Astrocyte (in vitro differentiated cells and primary cell): ENCODE measurements around the gene RANGRF. TPM values are rescaled to one million over a fixed set of nuclear protein-coding genes. Genes with fewer than 3 reads are reported as not detected.

Experiments
- DNase-seq: peaks from one replicate; pipeline ENCODE4 v3.0.0-alpha.2; 2010; ENCODE audit warnings: low read depth
- FAIRE-seq: peaks from 2 replicates; lab custom pipeline; 2011; peaks lifted over from hg19 to GRCh38; lab: Jason Lieb, UNC
- H2AFZ ChIP-seq: 2 replicates; pipeline ENCODE4 v1.6.0; 2012; ENCODE audit warnings: low read depth, low read length, inconsistent platforms
- H3K27ac ChIP-seq: 2 replicates; pipeline ENCODE4 v1.5.1; 2011; ENCODE audit warnings: low read depth, low read length, inconsistent platforms
- H3K27me3 ChIP-seq: 2 replicates; pipeline ENCODE4 v1.6.0; 2011; ENCODE audit warnings: low read length, inconsistent platforms; ENCODE audit not compliant: insufficient read depth
- H3K36me3 ChIP-seq: 2 replicates; pipeline ENCODE4 v1.5.1; 2011; ENCODE audit warnings: low read length, inconsistent platforms; ENCODE audit not compliant: insufficient read depth
- H3K4me1 ChIP-seq: 2 replicates; pipeline ENCODE4 v1.5.1; 2011; ENCODE audit warnings: low read length, inconsistent platforms; ENCODE audit not compliant: insufficient read depth
- H3K4me2 ChIP-seq: 2 replicates; pipeline ENCODE4 v1.6.0; 2012; ENCODE audit warnings: low read length, inconsistent platforms
- H3K4me3 ChIP-seq: 2 replicates; pipeline ENCODE4 v1.5.1; 2011; ENCODE audit warnings: low read depth, mild to moderate bottlenecking, low read length, inconsistent platforms; ENCODE audit not compliant: insufficient read depth
- H3K79me2 ChIP-seq: 2 replicates; pipeline ENCODE4 v1.6.0; 2012; ENCODE audit warnings: mild to moderate bottlenecking, low read length, inconsistent platforms; ENCODE audit not compliant: insufficient read depth
- H3K9ac ChIP-seq: 2 replicates; pipeline ENCODE4 v1.6.0; 2012; ENCODE audit warnings: mild to moderate bottlenecking, low read length, inconsistent platforms
- H3K9me3 ChIP-seq: 2 replicates; pipeline ENCODE4 v1.5.1; 2012; ENCODE audit warnings: low read depth, mild to moderate bottlenecking, low read length, inconsistent platforms; ENCODE audit not compliant: insufficient read depth
- H4K20me1 ChIP-seq: 2 replicates; pipeline ENCODE4 v1.6.0; 2012; ENCODE audit warnings: low read length, inconsistent platforms; ENCODE audit not compliant: insufficient read depth
- H3K27ac Mint-ChIP-seq: one replicate; pipeline ENCODE4 v1.8.0; 2021; ENCODE audit warnings: mild to moderate bottlenecking, mixed read lengths; ENCODE audit not compliant: unreplicated experiment
- H3K27me3 Mint-ChIP-seq: one replicate; pipeline ENCODE4 v1.8.0; 2021; ENCODE audit warnings: low read depth, mixed read lengths; ENCODE audit not compliant: unreplicated experiment
- H3K36me3 Mint-ChIP-seq: one replicate; pipeline ENCODE4 v1.8.0; 2021; ENCODE audit warnings: low read depth, mixed read lengths; ENCODE audit not compliant: unreplicated experiment
- H3K4me1 Mint-ChIP-seq: one replicate; pipeline ENCODE4 v1.8.0; 2021; ENCODE audit warnings: low read depth, mixed read lengths; ENCODE audit not compliant: unreplicated experiment
- H3K4me3 Mint-ChIP-seq: one replicate; pipeline ENCODE4 v1.8.0; 2021; ENCODE audit warnings: mild to moderate bottlenecking, moderate library complexity, mixed read lengths; ENCODE audit not compliant: unreplicated experiment
- H3K9me3 Mint-ChIP-seq: one replicate; pipeline ENCODE4 v1.8.0; 2021; ENCODE audit warnings: mild to moderate bottlenecking, mixed read lengths; ENCODE audit not compliant: unreplicated experiment
- CTCF ChIP-seq: IDR thresholded peaks from 2 replicates; pipeline ENCODE4 v1.5.1; 2011; ENCODE audit warnings: low read depth, mild to moderate bottlenecking, inconsistent platforms, low read length, moderate library complexity; ENCODE audit not compliant: insufficient read depth
- EZH2 ChIP-seq: IDR thresholded peaks from 2 replicates; pipeline ENCODE4 v1.6.1; 2012; ENCODE audit warnings: mild to moderate bottlenecking, low read length, inconsistent platforms; ENCODE audit not compliant: insufficient read depth
- total RNA-seq: library from RNA; stranded (reverse); gene quantifications from 2 replicates; pipeline ENCODE4 v1.2.1, GENCODE V29; 2021

RANGRF gene
- total RNA-seq, 1 donor from 2014 or later = 16.1 TPM

- Histone ChIP-seq H3K9me3 (no peaks in the 10 kb centered on the region), H3K79me2 (no peaks in the 10 kb centered on the region), H3K36me3 (no peaks in the 10 kb centered on the region), H4K20me1 (no peaks in the 10 kb centered on the region), H3K4me1 (no peaks in the 10 kb centered on the region), H3K27me3 (peaks cover 16% of the 10 kb centered on the region), H3K4me3 (no peak overlapping the region), H2AFZ (no peak overlapping the region), H3K4me2 (peak overlapping the region; percentile 28), H3K27ac (no peak overlapping the region), H3K9ac (no peak overlapping the region)
- Mint-ChIP-seq H3K27ac (no peak overlapping the region), H3K36me3 (peaks cover 2% of the 10 kb centered on the region), H3K4me1 (peaks cover 4% of the 10 kb centered on the region), H3K4me3 (no peak overlapping the region), H3K27me3 (peaks cover 10% of the 10 kb centered on the region), H3K9me3 (no peaks in the 10 kb centered on the region)
- DNase-seq (no peak), FAIRE-seq (no peak)
- TF ChIP-seq EZH2 (no peak), CTCF (no peak)
Measured at GRCh38 chr17:8337802-8338752, 49.6 kb downstream of the RANGRF start.

- Histone ChIP-seq H3K9ac (no peak overlapping the region), H3K79me2 (no peaks in the 10 kb centered on the region), H3K27me3 (peaks cover 16% of the 10 kb centered on the region), H3K4me1 (no peaks in the 10 kb centered on the region), H4K20me1 (no peaks in the 10 kb centered on the region), H3K9me3 (no peaks in the 10 kb centered on the region), H3K4me3 (no peak overlapping the region), H3K36me3 (no peaks in the 10 kb centered on the region), H2AFZ (no peak overlapping the region), H3K4me2 (no peak overlapping the region), H3K27ac (no peak overlapping the region)
- no peak for TF ChIP-seq EZH2
- no peak for TF ChIP-seq CTCF
- Mint-ChIP-seq H3K4me3 (no peak overlapping the region), H3K9me3 (no peaks in the 10 kb centered on the region), H3K27ac (peak overlapping the region; percentile 87), H3K4me1 (peaks cover 4% of the 10 kb centered on the region), H3K27me3 (peaks cover 10% of the 10 kb centered on the region), H3K36me3 (peaks cover 2% of the 10 kb centered on the region)
- DNase-seq = no peak
- no peak for FAIRE-seq
Measured at GRCh38 chr17:8338753-8339140, 50.3 kb downstream of the RANGRF start.

- no peaks in the 10 kb centered on the region for H3K9me3 ChIP-seq
- no peak within 1 kb of the TSS for H3K4me2 ChIP-seq
- FAIRE-seq (no peak), DNase-seq (no peak)
- Mint-ChIP-seq H3K27ac (peak within 1 kb of the TSS; percentile 87), H3K27me3 (peaks cover 10% of the 10 kb centered on the region), H3K9me3 (no peaks in the 10 kb centered on the region), H3K36me3 (peaks cover 2% of the 10 kb centered on the region), H3K4me1 (peaks cover 4% of the 10 kb centered on the region), H3K4me3 (no peak within 1 kb of the TSS)
- TF ChIP-seq EZH2 (no peak), CTCF (no peak)
- no peak within 1 kb of the TSS for H3K4me3 ChIP-seq
- H3K27ac ChIP-seq = no peak within 1 kb of the TSS
- H3K36me3 ChIP-seq = no peaks in the 10 kb centered on the region
- no peak within 1 kb of the TSS for H2AFZ ChIP-seq
- H3K9ac ChIP-seq = no peak within 1 kb of the TSS
- H3K27me3 ChIP-seq = peaks cover 16% of the 10 kb centered on the region
- no peaks in the 10 kb centered on the region for H3K4me1 ChIP-seq
- no peaks in the 10 kb centered on the region for H4K20me1 ChIP-seq
- H3K79me2 ChIP-seq = no peaks in the 10 kb centered on the region
Measured at GRCh38 chr17:8339540-8339939, 51.1 kb downstream of the RANGRF start, which contains the start of gene ODF4. Gene ODF4, plus strand, starts transcription at chr17:8339840. Its CDS starts 212 bp downstream, at chr17:8340052.
